IMR-90 (cell line): Measurements from ENCODE around the gene DAP3. TPM values are rescaled to one million over a fixed set of nuclear protein-coding genes. Genes with fewer than 3 reads are reported as not detected.
"Not testable (repeated sequence)": the region's sequence is repeated elsewhere in the genome, so short reads cannot be mapped to it uniquely, and the experiment has no call there.

Experiments
- ATAC-seq: fragments of 200-7000 bp; cut with Tn5 transposase; 2 replicates; pipeline ENCODE4 v1.9.1; 2020; ENCODE audit warnings: low read depth, mild to moderate bottlenecking, moderate library complexity
- BruUV-seq: library from RNA; stranded (reverse); fragments of 400-500 nt; replicated peaks from 2 replicates; lab custom pipeline; 2021; lab: Mats Ljungman, UMichigan
- CTCF ChIA-PET: fragments of 300-600 bp; formaldehyde crosslinking; extraction: SDS; loops from one replicate; lab custom pipeline; 2021; ENCODE audit warnings: antibody characterized with exemption; lab: Yijun Ruan, JAX
- POLR2A ChIA-PET: fragments of 300-600 bp; sonication (Branson Sonifier 250); formaldehyde crosslinking; loops from one replicate; lab custom pipeline; 2022; ENCODE audit warnings: antibody characterized with exemption; ENCODE audit not compliant: unreplicated experiment; lab: Charles Lee
- DNase-seq: peaks from one replicate; pipeline ENCODE4 v3.0.0; 2013
- H2AFZ ChIP-seq: replicated peaks from 2 replicates; pipeline ENCODE3; 2013; ENCODE audit warnings: low read length, mild to moderate bottlenecking; ENCODE audit not compliant: poor library complexity
- H2AK5ac ChIP-seq: 2 replicates; pipeline ENCODE4 v1.6.1; 2013; ENCODE audit warnings: low read depth, low read length, inconsistent platforms
- H2AK9ac ChIP-seq: replicated peaks from 2 replicates; pipeline ENCODE3; 2013; ENCODE audit warnings: mild to moderate bottlenecking, low read depth, low read length, moderate library complexity; ENCODE audit not compliant: poor library complexity
- H2BK120ac ChIP-seq: 2 replicates; pipeline ENCODE4 v1.6.1; 2013; ENCODE audit warnings: low read depth, low read length, inconsistent platforms
- H2BK15ac ChIP-seq: 3 replicates; pipeline ENCODE4 v1.6.1; 2013; ENCODE audit warnings: low read depth, low read length, inconsistent platforms
- H2BK20ac ChIP-seq: 2 replicates; pipeline ENCODE4 v1.6.1; 2013; ENCODE audit warnings: low read depth, mild to moderate bottlenecking, inconsistent platforms, low read length, moderate library complexity
- H2BK5ac ChIP-seq: 2 replicates; pipeline ENCODE4 v1.6.1; 2013; ENCODE audit warnings: mild to moderate bottlenecking, low read depth, low read length, inconsistent platforms; ENCODE audit not compliant: poor library complexity, severe bottlenecking
- H3K14ac ChIP-seq: replicated peaks from 2 replicates; pipeline ENCODE4 v1.6.1; 2013; ENCODE audit warnings: low read depth, low read length, inconsistent platforms
- H3K18ac ChIP-seq: 2 replicates; pipeline ENCODE4 v1.6.1; 2013; ENCODE audit warnings: low read depth, low read length, control low read depth
- H3K23ac ChIP-seq: 2 replicates; pipeline ENCODE4 v1.6.1; 2013; ENCODE audit warnings: low read depth, low read length, inconsistent platforms
- H3K27ac ChIP-seq: 2 replicates; pipeline ENCODE4 v1.5.1; 2013; ENCODE audit warnings: mild to moderate bottlenecking, control low read depth, low read length; ENCODE audit not compliant: insufficient read depth
- H3K27me3 ChIP-seq: 2 replicates; pipeline ENCODE4 v1.6.1; 2013; ENCODE audit warnings: low read length; ENCODE audit not compliant: control insufficient read depth, insufficient read depth
- H3K36me3 ChIP-seq: 2 replicates; pipeline ENCODE4 v1.6.1; 2013; ENCODE audit warnings: low read length, mixed read lengths; ENCODE audit not compliant: control insufficient read depth, insufficient read depth
- H3K4ac ChIP-seq: 2 replicates; pipeline ENCODE4 v1.6.1; 2013; ENCODE audit warnings: low read depth, low read length, inconsistent platforms
- H3K4me1 ChIP-seq: 2 replicates; pipeline ENCODE4 v1.6.1; 2013; ENCODE audit warnings: low read length, mixed read lengths; ENCODE audit not compliant: control insufficient read depth, insufficient read depth
- H3K4me2 ChIP-seq: 2 replicates; pipeline ENCODE4 v1.6.1; 2013; ENCODE audit warnings: low read depth, mild to moderate bottlenecking, control low read depth, low read length, moderate library complexity
- H3K4me3 ChIP-seq: 2 replicates; pipeline ENCODE4 v1.5.1; 2013; ENCODE audit warnings: low read depth, mild to moderate bottlenecking, control low read depth, low read length, moderate library complexity; ENCODE audit not compliant: insufficient read depth
- H3K56ac ChIP-seq: 2 replicates; pipeline ENCODE4 v1.6.1; 2013; ENCODE audit warnings: low read length, inconsistent platforms; ENCODE audit not compliant: insufficient read depth; ENCODE audit errors: extremely low read depth
- H3K79me1 ChIP-seq, 2 experiments: 2 replicates each; pipeline ENCODE4 v1.6.1; 2013; ENCODE audit warnings: low read length in 2 of 2, inconsistent platforms in 1 of 2, low read depth in 1 of 2
- H3K9ac ChIP-seq: 2 replicates; pipeline ENCODE4 v1.6.1; 2013; ENCODE audit warnings: low read depth, low read length, control low read depth
- H3K9me1 ChIP-seq: 2 replicates; pipeline ENCODE4 v1.6.1; 2013; ENCODE audit warnings: low read length, inconsistent platforms; ENCODE audit not compliant: insufficient read depth
- H3K9me3 ChIP-seq: 2 replicates; pipeline ENCODE4 v1.6.1; 2013; ENCODE audit warnings: low read length; ENCODE audit not compliant: control insufficient read depth, insufficient read depth
- H4K20me1 ChIP-seq: 2 replicates; pipeline ENCODE4 v1.6.1; 2013; ENCODE audit warnings: low read length, inconsistent platforms; ENCODE audit not compliant: insufficient read depth
- H4K5ac ChIP-seq: 2 replicates; pipeline ENCODE4 v1.6.1; 2013; ENCODE audit warnings: mild to moderate bottlenecking, low read depth, low read length, control low read depth
- H4K8ac ChIP-seq, 2 experiments: 2 replicates each; pipeline ENCODE4 v1.6.1; 2013; ENCODE audit warnings: low read depth in 2 of 2, low read length in 2 of 2, control low read depth in 1 of 2, inconsistent platforms in 1 of 2
- H4K91ac ChIP-seq: 2 replicates; pipeline ENCODE4 v1.6.1; 2013; ENCODE audit warnings: low read depth, low read length, inconsistent platforms; ENCODE audit not compliant: insufficient read depth
- BHLHE40 ChIP-seq: fragments of 150-350 bp; IDR thresholded peaks from 2 replicates; pipeline ENCODE4 v1.6.1; 2016; ENCODE audit warnings: mild to moderate bottlenecking, low read depth, low read length
- CEBPB ChIP-seq: IDR thresholded peaks from 2 replicates; pipeline ENCODE4 v1.6.1; 2012; ENCODE audit warnings: low read depth, low read length, improper control_type of control experiment
- FOS ChIP-seq: fragments of 150-350 bp; IDR thresholded peaks from 2 replicates; pipeline ENCODE4 v1.6.1; 2016; ENCODE audit warnings: low read depth, low read length
- MAFK ChIP-seq: IDR thresholded peaks from 2 replicates; pipeline ENCODE4 v1.6.1; 2012; ENCODE audit warnings: low read depth, low read length, improper control_type of control experiment
- MAZ ChIP-seq: IDR thresholded peaks from 2 replicates; pipeline ENCODE4 v1.6.1; 2012; ENCODE audit warnings: low read depth, mild to moderate bottlenecking, low read length, improper control_type of control experiment, moderate library complexity, borderline replicate concordance
- RAD21 ChIP-seq: IDR thresholded peaks from 2 replicates; pipeline ENCODE4 v1.6.1; 2012; ENCODE audit warnings: low read length, improper control_type of control experiment
- RFX5 ChIP-seq: IDR thresholded peaks from 2 replicates; pipeline ENCODE4 v1.8.0; 2012; ENCODE audit warnings: low read depth, mild to moderate bottlenecking, low read length, moderate library complexity
- WGBS, 2 experiments: methylation state at CpG; one replicate each; pipeline versions ENCODE4 v1.1.5 to v1.1.7; 2013; ENCODE audit warnings: missing lambda C conversion rate in 2 of 2; ENCODE audit not compliant: insufficient read length in 1 of 2; ENCODE audit errors: extremely low coverage in 2 of 2; 5-methylcytosine and 5-hydroxymethylcytosine counted together
- dilution Hi-C: fragments of 300-500 bp; cut with HindIII; formaldehyde crosslinking; loops from one replicate; pipeline ENCODE4 v1.14.3; 2018; ENCODE audit warnings: low sequenced_read_pairs; ENCODE audit not compliant: unreplicated experiment
- in situ Hi-C: fragments of 300-500 bp; cut with MboI; formaldehyde crosslinking; loops from 3 replicates; pipeline ENCODE4 v1.14.3; 2019; ENCODE audit warnings: low sequenced_read_pairs, inconsistent platforms, mixed read lengths
- intact Hi-C: fragments of 100-400 bp; cut with micrococcal nuclease; formaldehyde crosslinking; loops from 2 replicates; pipeline ENCODE4 v1.10.0; 2022
- polyA plus RNA-seq, 3 experiments: library from polyadenylated mRNA; depleted of rRNA; stranded (reverse); fragments of >200 nt; gene quantifications; 2 replicates each; pipeline ENCODE4 v1.2.3, GENCODE V29; 2012; ENCODE audit warnings: low replicate concordance in 1 of 3
- total RNA-seq: library from RNA; depleted of rRNA; stranded (reverse); fragments of >200 nt; gene quantifications from 2 replicates; pipeline ENCODE4 v1.2.3, GENCODE V29; 2012
- TF ChIP-seq, protein P1 (sequence below): conservative IDR thresholded peaks from 2 replicates; pipeline ENCODE4 v1.5.1; 2012; ENCODE audit warnings: mild to moderate bottlenecking, low read depth, low read length, improper control_type of control experiment

The DAP3 gene
- total and polyA plus RNA-seq, 2 of the 4 experiments (the other 2 are of a cell fraction): 48.6 to 126 TPM

GRCh38 chr1:155717041-155717440, 28.1 kb downstream of the DAP3 start:
- CTCF ChIA-PET: no interaction called here
- H3K36me3 ChIP-seq: peaks cover 23% of the 10 kb centered on the region

GRCh38 chr1:155718524-155719115, 29.7 kb downstream of the DAP3 start:
- H4K5ac ChIP-seq, H4K91ac ChIP-seq, H2BK15ac ChIP-seq, CTCF ChIA-PET, DNase-seq, H2AFZ ChIP-seq, intact Hi-C loops, H3K4me1 ChIP-seq, H2AK5ac ChIP-seq, H2BK120ac ChIP-seq, H3K4me2 ChIP-seq, H4K20me1 ChIP-seq, dilution Hi-C loops, ATAC-seq, H3K9ac ChIP-seq, H2BK20ac ChIP-seq, H3K4ac ChIP-seq, H3K23ac ChIP-seq, H3K18ac ChIP-seq, in situ Hi-C loops, H3K14ac ChIP-seq, H3K27me3 ChIP-seq, H3K9me3 ChIP-seq, H3K56ac ChIP-seq, H2AK9ac ChIP-seq, H3K27ac ChIP-seq, BruUV-seq, H3K9me1 ChIP-seq, H4K8ac ChIP-seq, H2BK5ac ChIP-seq, H3K4me3 ChIP-seq, POLR2A ChIA-PET: not testable (repeated sequence)
- WGBS, 2 experiments: no CpG with 5 or more reads among the region's 6 CpGs
- H3K79me1 ChIP-seq: peaks cover 18 to 38% of the 10 kb centered on the region in 2 experiments
- H3K36me3 ChIP-seq: peaks cover 25% of the 10 kb centered on the region

More at GRCh38 chr1:155717041-155717440, 28.1 kb downstream of the DAP3 start:
- Histone ChIP-seq H3K9ac (no peak overlapping the region), H2BK120ac (no peak overlapping the region), H3K56ac (no peak overlapping the region), H4K20me1 (no peaks in the 10 kb centered on the region), H3K27ac (no peak overlapping the region), H2BK15ac (no peak overlapping the region), H2AK9ac (no peak overlapping the region), H3K27me3 (no peaks in the 10 kb centered on the region), H3K4me2 (no peak overlapping the region), H2AK5ac (no peak overlapping the region), H2BK5ac (no peak overlapping the region), H3K18ac (no peak overlapping the region), H4K8ac (no peak overlapping the region), H4K5ac (no peak overlapping the region), H3K4me1 (no peaks in the 10 kb centered on the region), H3K79me1 (peaks cover 17 to 35% of the 10 kb centered on the region in 2 experiments), H3K14ac (no peak overlapping the region), H3K9me3 (no peaks in the 10 kb centered on the region), H3K23ac (no peak overlapping the region), H2AFZ (no peak overlapping the region), H2BK20ac (no peak overlapping the region), H4K91ac (no peak overlapping the region), H3K4me3 (no peak overlapping the region), H3K4ac (no peak overlapping the region), H3K9me1 (no peaks in the 10 kb centered on the region)
- BruUV-seq: no TSS peak
- in situ Hi-C loops: no loop called here
- TF ChIP-seq BHLHE40 (no peak), RAD21 (no peak), MAFK (no peak), CEBPB (no peak), FOS (no peak), RFX5 (no peak), MAZ (no peak)
- TF ChIP-seq, protein P1, sequence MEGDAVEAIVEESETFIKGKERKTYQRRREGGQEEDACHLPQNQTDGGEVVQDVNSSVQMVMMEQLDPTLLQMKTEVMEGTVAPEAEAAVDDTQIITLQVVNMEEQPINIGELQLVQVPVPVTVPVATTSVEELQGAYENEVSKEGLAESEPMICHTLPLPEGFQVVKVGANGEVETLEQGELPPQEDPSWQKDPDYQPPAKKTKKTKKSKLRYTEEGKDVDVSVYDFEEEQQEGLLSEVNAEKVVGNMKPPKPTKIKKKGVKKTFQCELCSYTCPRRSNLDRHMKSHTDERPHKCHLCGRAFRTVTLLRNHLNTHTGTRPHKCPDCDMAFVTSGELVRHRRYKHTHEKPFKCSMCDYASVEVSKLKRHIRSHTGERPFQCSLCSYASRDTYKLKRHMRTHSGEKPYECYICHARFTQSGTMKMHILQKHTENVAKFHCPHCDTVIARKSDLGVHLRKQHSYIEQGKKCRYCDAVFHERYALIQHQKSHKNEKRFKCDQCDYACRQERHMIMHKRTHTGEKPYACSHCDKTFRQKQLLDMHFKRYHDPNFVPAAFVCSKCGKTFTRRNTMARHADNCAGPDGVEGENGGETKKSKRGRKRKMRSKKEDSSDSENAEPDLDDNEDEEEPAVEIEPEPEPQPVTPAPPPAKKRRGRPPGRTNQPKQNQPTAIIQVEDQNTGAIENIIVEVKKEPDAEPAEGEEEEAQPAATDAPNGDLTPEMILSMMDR: no peak
- dilution Hi-C loops: no loop called here
- no peak for ATAC-seq
- no peak for DNase-seq
- POLR2A ChIA-PET: no interaction called here
- intact Hi-C loops: no loop called here
- 100% methylated on average over 4 of the region's 7 CpGs; no CpG with 5 or more reads in 1 of the 2 experiments for WGBS, 2 experiments
